DOHH2 (cell line): ENCODE data around the gene LIPC.

Source experiments
- CTCF ChIP-seq: fragments of 200-600 bp; sonication (generic); IDR thresholded peaks from one replicate; pipeline ENCODE4 v1.5.1; 2014; ENCODE audit warnings: antibody characterized with exemption, mild to moderate bottlenecking, low read depth, low read length; ENCODE audit not compliant: poor library complexity, severe bottlenecking
- EZH2phosphoT487 ChIP-seq: fragments of 200-600 bp; sonication (generic); IDR thresholded peaks from 2 replicates; pipeline ENCODE4 v1.6.1; 2017; ENCODE audit warnings: borderline replicate concordance, mild to moderate bottlenecking, antibody characterized with exemption, low read length, moderate library complexity, mixed read lengths

- TF ChIP-seq CTCF = no peak
- TF ChIP-seq EZH2phosphoT487 = no peak
Measured at GRCh38 chr15:58489289-58490085, 57.7 kb downstream of the LIPC start.
